ENCODE measurements around the gene GAREM2.

GAREM2 gene

GRCh38 chr2:26223018-26223417, 50.1 kb downstream of the GAREM2 start:
- no peak overlapping the region for H3K27ac ChIP-seq
- no peak for TF ChIP-seq CTCF (conservative IDR thresholded peaks at IDR 0.05; ENCODE audit: low read depth)
- ChIA-PET CTCF (no interaction called here), POLR2A (ENCODE audit: low non-redundant PET) (no interaction called here)
- DNase-seq (ENCODE audit: low spot score) = no peak

- no peak overlapping the region for H3K27ac ChIP-seq
- ChIA-PET POLR2A (ENCODE audit: low non-redundant PET) (no interaction called here), CTCF (interaction anchor here (1.2 kb wide), 1 partner anchor 273 kb away, joined by 3 read pairs; no protein-coding TSS in a partner anchor)
- DNase-seq (ENCODE audit: low spot score) = no peak
- TF ChIP-seq CTCF (conservative IDR thresholded peaks at IDR 0.05; ENCODE audit: low read depth) = no peak
Observed at GRCh38 chr2:26224095-26224494, 51.2 kb downstream of the GAREM2 start.

GRCh38 chr2:26229595-26229994, 56.7 kb downstream of the GAREM2 start:
- no peak for DNase-seq (ENCODE audit: low spot score)
- CTCF ChIA-PET = no interaction called here
- TF ChIP-seq CTCF (conservative IDR thresholded peaks at IDR 0.05; ENCODE audit: low read depth) = no peak
- POLR2A ChIA-PET (ENCODE audit: low non-redundant PET) = no interaction called here
- H3K27ac ChIP-seq = no peak overlapping the region

- no peak for TF ChIP-seq CTCF (conservative IDR thresholded peaks at IDR 0.05; ENCODE audit: low read depth)
- POLR2A ChIA-PET (ENCODE audit: low non-redundant PET) = no interaction called here
- CTCF ChIA-PET = no interaction called here
Observed at GRCh38 chr2:26230806-26231205, 57.9 kb downstream of the GAREM2 start.

GRCh38 chr2:26235089-26235488, 62.2 kb downstream of the GAREM2 start:
- ChIA-PET POLR2A (ENCODE audit: low non-redundant PET) (no interaction called here), CTCF (interaction anchor here (0.6 to 1.0 kb wide), 4 partner anchors 16 to 409 kb away, joined by 3 read pairs; no protein-coding TSS in a partner anchor)
- peak; percentile 17; the same call in 1 of the 2 replicates for TF ChIP-seq CTCF (conservative IDR thresholded peaks at IDR 0.05; ENCODE audit: low read depth)
- no peak for DNase-seq (ENCODE audit: low spot score)
- H3K27ac ChIP-seq = no peak overlapping the region

More at GRCh38 chr2:26230806-26231205, 57.9 kb downstream of the GAREM2 start:
- H3K27ac ChIP-seq = no peak overlapping the region
- DNase-seq (ENCODE audit: low spot score) = no peak

GRCh38 chr2:26237868-26238267, 65.0 kb downstream of the GAREM2 start:
- CTCF ChIA-PET = no interaction called here
- no peak for DNase-seq (ENCODE audit: low spot score)
- no peak overlapping the region for H3K27ac ChIP-seq
- TF ChIP-seq CTCF (conservative IDR thresholded peaks at IDR 0.05; ENCODE audit: low read depth) = no peak
- POLR2A ChIA-PET (ENCODE audit: low non-redundant PET) = no interaction called here
